A549 treated with ZK216348 at 1 μM for 4 hours (cell line): ENCODE results near the gene ACVR2B. TPM values are rescaled to one million over a fixed set of nuclear protein-coding genes. Genes with fewer than 3 reads are reported as not detected.

ENCODE experiments used
- total RNA-seq: library from RNA; stranded (reverse); fragments of 200-300 nt; extraction: Qiagen RNA extraction; gene quantifications from 5 replicates; pipeline ENCODE4 v1.2.3, GENCODE V29; 2022; ENCODE audit warnings: low read depth

The ACVR2B gene
- total RNA-seq: 1.6 to 4.0 TPM (median 2.9 TPM) in 5 replicates

GRCh38 chr3:38453075-38453912, at the start of gene ACVR2B:
ACVR2B (plus strand) TSS chr3:38453890; CDS start chr3:38454323, 433 bp downstream.

GRCh38 chr3:38496131-38496910, 42.6 kb downstream of the ACVR2B start, which contains the start of gene EXOG:
EXOG (plus strand) TSS chr3:38496340; CDS start chr3:38496368, 28 bp downstream.

Other genes starting within 250 kb of the ACVR2B start
- gene SLC22A13, start 188.1 kb upstream of the ACVR2B start, total RNA-seq: 0.13 TPM in 1 of 5 replicates, not detected in the others
- gene SLC22A14, start 171.6 kb upstream of the ACVR2B start, total RNA-seq: 0.09 TPM in 2 of 5 replicates, not detected in the others
- 3.0 to 4.4 TPM (median 3.6 TPM) in 5 replicates for gene XYLB, start 107.1 kb upstream of the ACVR2B start, total RNA-seq
- 8.8 to 13.6 TPM (median 10.5 TPM) in 5 replicates for gene EXOG, start 42.5 kb downstream of the ACVR2B start, total RNA-seq
- gene SCN5A, start 195.8 kb downstream of the ACVR2B start, total RNA-seq: 0.54 to 1.9 TPM (median 0.88 TPM) in 5 replicates